NCI-H2227 (cell line): ENCODE measurements around the gene REN.

ENCODE experiments used
- DNase-seq: peaks from one replicate; lab custom pipeline; 2025; ENCODE audit not compliant: unreplicated experiment; lab: John Stamatoyannopoulos, UW

Gene REN

DNA sequence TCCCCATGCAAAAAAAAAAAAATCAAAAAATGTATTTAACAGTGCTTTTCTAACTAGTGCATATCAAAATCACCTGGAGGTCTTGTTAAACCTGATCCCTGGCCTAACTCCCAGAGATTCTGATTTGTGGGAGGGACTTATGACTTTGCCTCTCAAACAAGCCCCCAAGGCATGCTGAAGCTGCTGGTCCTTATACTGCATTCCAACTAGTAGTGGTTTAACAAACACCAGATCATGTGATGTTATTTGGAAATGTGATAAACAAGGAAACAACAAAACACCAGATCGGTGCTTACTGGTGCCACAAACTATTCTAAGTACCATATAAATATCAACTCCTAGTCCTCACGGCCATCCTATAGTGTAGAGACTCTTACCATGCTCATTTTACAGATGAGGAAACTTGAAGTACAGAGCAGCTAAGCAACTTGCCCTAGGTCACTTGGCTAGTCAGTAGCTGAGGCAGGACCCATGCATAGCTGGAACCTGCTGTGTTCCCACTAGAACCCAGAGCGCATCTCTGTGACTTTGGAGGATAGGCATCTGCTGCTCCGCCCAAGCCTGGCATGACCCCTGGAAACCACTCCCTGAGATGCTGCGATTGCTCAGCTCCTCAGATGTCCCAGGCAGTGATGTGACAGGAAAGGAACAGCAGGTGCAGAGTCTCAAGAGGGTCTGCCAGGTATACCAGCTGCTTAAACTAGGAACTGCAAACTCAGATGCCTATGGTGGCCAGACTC, 55.1 kb downstream of the REN start:
- no peak for DNase-seq

DNA sequence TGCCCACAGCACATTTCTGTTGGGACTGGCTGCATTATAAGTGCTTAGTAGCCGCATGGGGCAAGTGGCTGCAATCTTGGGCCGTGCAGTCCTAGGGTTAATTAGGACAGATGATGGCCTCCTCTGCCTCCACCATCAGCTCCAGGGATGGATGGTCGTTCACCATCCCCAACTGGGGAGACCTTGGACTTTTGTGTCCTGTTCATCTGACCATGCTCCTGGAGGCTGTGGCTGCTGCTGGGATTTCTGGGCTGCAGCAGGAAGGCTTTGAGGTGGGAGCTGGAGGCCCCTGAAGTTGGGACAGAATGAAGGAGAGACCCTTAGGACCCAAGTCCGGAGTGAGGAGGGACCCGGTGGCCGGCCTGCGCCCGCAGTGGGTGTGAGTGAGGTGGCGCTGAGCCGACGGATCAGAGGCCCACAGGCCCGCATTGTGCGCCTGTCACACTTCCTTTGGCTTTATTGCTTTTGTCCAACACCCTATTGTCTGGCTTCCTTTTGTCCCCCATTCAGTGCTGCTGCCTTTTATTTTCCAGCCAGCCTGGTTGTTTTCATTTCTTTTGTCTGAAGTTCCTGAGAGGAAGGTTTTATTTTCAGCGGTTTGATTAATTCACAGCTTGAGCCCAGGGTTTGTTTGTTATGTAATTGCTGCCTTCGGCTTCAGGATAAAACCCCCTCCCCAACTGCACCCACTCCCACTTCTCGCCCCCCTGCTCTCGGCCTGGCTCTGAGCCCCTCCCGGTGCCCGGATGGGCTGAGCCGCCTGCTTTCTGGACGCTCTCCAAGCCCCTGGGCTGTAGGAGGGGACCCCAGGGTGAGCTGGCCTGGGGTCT, 57.6 kb downstream of the REN start:
- DNase-seq, result peak; percentile 59

DNA sequence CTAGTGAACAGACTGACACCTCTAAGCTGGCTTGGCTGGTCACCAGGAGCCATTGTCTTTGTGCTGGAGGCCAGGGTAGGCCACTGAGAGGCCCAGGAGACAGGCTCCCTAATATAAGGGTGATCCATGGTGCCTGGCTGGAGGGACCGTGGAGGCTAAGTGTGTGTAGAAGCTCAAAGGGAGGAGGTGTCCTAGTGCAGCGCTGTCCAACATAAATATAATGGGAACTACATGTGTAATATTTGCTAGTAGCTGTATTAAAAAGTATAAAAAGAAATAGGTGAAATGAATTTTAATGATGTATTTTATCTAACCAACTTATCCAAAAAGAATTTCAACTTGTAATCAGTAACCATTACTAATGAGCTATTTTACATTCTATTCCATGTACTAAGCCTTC, 58.2 kb downstream of the REN start:
- no peak for DNase-seq

DNA sequence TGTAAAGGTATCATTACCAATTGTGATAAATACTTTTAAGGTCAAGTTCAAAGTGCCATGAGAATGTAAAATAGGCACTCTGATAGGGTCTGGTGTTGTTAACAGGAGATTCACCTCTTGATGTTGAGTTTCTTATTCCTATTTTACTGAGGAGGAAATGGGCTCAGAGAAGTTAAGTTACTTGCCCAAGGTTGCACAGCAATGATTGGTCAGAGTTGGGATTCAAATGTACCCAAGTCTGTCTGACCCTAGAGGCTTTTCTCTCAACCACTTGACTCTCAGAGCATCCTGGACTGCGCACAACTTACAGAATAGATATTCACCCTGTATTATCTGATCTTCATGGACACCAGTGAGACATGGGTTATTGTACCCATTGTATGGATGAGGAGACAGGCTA, 59.3 kb downstream of the REN start:
- no peak for DNase-seq

- no peak for DNase-seq
Measured at GRCh38 chr1:204105131-204105515, 61.0 kb downstream of the REN start.
